A673 (cell line): ENCODE results near the gene TRPC1.

ENCODE experiments used
- EZH2 ChIP-seq: fragments of 200-600 bp; sonication (generic); IDR thresholded peaks from 2 replicates; pipeline ENCODE4 v1.6.1; 2017; ENCODE audit warnings: borderline replicate concordance, low read depth, mild to moderate bottlenecking, mixed read lengths, antibody characterized with exemption, low read length; ENCODE audit not compliant: poor library complexity, severe bottlenecking
- TF ChIP-seq, protein P1 (sequence below): fragments of 300-800, 200-600 bp; sonication (generic); conservative IDR thresholded peaks from 2 replicates; pipeline ENCODE4 v1.5.1; 2017; ENCODE audit warnings: low read depth, mild to moderate bottlenecking, antibody characterized with exemption, low read length, moderate library complexity, mixed read lengths

GRCh38 chr3:142716102-142716501, 7.7 kb upstream of the TRPC1 start:
- TF ChIP-seq, protein P1, sequence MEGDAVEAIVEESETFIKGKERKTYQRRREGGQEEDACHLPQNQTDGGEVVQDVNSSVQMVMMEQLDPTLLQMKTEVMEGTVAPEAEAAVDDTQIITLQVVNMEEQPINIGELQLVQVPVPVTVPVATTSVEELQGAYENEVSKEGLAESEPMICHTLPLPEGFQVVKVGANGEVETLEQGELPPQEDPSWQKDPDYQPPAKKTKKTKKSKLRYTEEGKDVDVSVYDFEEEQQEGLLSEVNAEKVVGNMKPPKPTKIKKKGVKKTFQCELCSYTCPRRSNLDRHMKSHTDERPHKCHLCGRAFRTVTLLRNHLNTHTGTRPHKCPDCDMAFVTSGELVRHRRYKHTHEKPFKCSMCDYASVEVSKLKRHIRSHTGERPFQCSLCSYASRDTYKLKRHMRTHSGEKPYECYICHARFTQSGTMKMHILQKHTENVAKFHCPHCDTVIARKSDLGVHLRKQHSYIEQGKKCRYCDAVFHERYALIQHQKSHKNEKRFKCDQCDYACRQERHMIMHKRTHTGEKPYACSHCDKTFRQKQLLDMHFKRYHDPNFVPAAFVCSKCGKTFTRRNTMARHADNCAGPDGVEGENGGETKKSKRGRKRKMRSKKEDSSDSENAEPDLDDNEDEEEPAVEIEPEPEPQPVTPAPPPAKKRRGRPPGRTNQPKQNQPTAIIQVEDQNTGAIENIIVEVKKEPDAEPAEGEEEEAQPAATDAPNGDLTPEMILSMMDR, result no peak
- TF ChIP-seq EZH2, result no peak
